HG03060 (cell line): ENCODE measurements around the gene GMEB2.
"Not testable (repeated sequence)": the region's sequence is repeated elsewhere in the genome, so short reads cannot be mapped to it uniquely, and the experiment has no call there.

ENCODE experiments used
- ATAC-seq: cut with Tn5 transposase; IDR thresholded peaks from one replicate; pipeline ENCODE4 v1.9.1; 2021; ENCODE audit warnings: low read depth, moderate number of reproducible peaks; ENCODE audit not compliant: unreplicated experiment

GMEB2 gene

DNA sequence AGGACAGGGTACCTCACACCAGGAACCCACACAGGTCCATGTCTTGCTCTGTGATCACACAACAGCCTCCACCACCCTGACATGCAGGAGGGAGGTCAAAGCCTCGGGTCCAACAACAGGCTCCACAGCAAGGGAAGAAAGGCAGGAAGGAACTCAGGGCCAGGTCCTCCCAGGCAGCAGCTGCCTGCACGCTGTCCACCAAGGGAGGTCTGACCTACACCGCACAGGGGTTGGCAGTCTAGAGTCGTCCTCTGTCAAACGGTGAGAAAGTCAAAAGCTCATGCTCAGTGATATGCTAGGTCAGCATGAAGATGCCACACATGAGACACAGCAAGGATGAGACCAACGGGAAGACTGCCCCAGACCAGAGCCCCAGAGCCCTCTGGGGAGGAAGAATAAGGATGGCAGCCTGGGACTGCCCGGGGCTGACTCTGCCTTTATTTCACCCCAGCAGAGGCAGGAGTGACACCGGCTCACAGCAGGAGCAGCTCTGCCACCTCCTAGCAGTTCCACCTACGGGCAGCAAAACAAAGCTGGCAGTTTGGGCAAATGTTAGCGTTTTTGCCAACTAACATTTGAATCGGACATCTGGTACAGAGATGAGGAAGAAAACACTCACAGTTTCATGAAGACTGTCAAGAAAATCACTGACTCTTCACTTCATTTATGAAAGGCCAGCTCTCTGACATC is 8.5 kb downstream of the GMEB2 start:
- no peak for ATAC-seq

- no peak for ATAC-seq
Observed at GRCh38 chr20:63617876-63618265, 9.0 kb downstream of the GMEB2 start.

DNA sequence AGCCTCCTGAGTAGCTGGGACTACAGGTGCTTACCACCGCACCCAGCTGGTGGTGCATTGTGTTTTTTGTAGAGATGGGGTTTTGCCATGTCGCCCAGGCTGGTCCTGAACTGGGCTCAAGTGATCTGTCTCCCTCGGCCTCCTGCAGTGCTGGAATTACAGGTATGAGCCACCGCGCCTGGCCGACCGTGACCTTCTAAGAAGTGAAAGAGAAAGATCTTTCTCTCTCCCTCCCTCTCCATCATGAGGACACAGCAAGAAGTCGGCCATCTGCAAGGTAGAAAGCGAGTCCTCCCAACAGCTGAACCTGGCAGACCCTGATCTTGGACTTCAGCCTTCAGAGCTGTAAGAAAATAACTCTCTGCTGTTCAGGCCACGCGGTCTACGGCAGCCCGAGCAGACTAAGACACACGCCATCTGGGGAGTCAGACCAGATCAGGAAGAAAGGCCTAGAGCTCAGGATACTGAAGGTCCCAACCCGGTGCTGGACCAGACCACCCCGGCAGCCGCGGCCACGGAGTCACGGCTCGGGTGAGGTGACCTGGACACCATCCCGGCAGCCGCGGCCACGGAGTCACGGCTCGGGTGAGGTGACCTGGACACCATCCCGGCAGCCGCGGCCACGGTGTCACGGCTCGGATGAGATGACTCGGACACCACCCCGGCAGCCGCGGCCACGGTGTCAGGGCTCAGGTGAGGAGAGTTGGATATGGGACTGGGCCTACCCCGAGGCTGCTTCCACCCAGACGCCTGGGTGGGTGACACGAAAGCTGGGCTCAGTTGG is 9.6 kb downstream of the GMEB2 start:
- no peak for ATAC-seq

- not testable (repeated sequence) for ATAC-seq
Observed at GRCh38 chr20:63613863-63614594, 12.9 kb downstream of the GMEB2 start.

DNA sequence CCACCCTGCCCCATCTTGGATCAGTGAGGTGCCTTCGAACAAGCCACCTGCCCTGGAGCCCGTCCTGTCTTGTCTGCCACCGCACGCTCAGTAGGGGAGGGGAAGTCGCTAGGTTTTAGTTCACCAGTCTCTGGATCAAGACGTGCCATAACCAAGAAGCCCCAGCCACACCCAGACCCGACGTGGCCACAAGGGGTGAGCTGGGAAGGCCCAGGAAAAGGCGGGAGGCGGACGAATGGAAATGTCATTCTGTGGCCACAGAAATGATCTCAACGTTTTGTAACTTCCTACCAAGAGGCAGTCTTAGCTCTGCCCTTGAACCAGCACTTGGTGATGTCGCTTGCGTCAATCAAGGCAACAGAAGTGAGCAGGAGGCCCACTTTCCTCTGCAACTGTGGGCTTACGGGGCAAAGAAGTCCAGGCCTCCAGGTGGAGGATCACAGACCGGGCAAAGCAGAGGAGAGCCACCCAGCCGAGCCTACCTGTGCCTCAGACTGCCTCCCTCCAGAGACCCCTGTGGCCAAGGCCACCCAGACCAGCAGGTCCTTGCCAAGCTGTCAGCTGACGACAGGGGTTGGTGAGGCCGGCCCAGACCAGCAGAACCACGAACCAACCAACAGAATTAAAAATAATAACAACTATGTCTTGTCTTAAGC is 14.5 kb downstream of the GMEB2 start:
- no peak for ATAC-seq

GRCh38 chr20:63611646-63612045 is 15.3 kb downstream of the GMEB2 start:
- ATAC-seq = no peak

GRCh38 chr20:63610581-63611435 is 16.1 kb downstream of the GMEB2 start:
- no peak for ATAC-seq

GRCh38 chr20:63606686-63607085 is 20.2 kb downstream of the GMEB2 start:
- no peak for ATAC-seq

DNA sequence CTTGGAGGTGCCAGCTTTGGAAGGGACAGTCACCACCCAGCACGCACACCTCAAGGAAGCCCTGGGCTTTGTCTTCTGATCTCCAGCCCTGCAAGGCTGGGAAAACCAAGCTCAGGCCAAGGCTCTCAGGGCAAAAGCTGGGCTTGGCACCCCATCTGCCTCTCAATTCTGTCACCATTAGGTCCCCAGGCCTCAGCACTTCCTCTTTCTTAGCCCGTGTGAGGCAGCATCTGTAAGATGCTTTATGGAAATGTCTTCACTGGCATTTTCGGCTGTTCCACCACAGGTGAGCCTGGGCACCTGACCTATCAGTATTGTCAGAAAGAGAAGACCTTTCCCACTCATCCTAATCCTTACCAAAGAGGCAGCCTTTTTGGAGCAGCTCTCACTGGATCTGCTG is 24.6 kb downstream of the GMEB2 start:
- ATAC-seq = no peak

GRCh38 chr20:63601679-63602078 is 25.2 kb downstream of the GMEB2 start:
- not testable (repeated sequence) for ATAC-seq

- no peak for ATAC-seq
Observed at GRCh38 chr20:63599396-63600050, 27.4 kb downstream of the GMEB2 start.

- ATAC-seq = no peak
Observed at GRCh38 chr20:63598479-63599395, 28.2 kb downstream of the GMEB2 start.

- ATAC-seq = no peak
Observed at GRCh38 chr20:63597651-63598478, 29.0 kb downstream of the GMEB2 start.

DNA sequence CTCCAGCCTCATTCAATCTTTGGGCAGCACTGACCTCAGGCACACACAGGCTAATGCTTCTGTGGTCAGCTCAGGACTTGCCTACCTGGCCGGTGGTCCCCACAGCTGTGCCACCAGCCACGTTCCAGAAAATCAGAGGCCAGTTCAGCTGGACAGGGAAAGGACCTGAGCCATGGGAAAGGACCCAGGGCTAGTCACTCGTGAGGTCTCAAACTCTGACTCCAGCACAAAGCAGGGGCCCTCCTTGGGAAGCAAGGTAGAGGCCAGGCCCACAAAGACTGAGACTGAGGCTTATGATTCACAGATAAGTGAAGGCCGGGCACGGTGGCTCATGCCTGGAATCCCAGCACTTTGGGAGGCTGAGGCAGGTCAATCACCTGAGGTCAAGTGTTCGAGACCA is 30.5 kb downstream of the GMEB2 start:
- no peak for ATAC-seq

DNA sequence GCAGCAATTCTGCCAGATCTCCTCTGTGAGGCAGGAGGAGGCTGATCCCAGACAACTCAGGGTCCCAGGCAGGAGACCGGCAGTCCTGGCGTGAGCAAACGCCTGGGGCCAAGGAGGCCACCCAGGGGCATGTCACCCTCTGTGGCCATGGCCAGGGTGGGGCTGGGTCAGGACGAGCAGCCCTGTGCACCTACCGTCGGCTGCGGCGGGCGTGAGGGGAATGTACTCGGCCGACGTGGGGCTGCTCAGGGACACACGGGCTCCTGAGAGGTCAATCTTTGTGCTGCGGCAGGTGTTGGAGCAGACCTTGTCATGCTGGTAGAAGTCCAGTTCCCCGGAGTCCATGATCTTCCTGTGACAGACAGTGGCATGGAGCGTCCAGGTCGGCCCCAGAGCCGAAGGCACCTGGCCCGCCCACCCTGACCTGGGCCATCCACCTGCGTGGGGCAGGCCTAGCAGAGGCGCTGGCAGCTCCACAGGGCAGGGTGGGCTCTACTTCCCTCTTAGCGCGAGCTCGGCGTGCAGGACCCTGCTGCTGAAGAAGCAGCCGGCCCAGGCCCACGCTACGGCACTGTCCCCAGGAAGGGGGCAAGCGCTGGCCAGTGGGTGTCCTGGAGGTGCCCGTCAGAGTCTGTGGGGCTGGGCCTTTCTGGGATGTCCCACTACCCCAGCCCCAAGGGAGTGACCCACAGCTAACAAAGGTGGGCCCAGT is 31.3 kb downstream of the GMEB2 start:
- ATAC-seq = no peak

DNA sequence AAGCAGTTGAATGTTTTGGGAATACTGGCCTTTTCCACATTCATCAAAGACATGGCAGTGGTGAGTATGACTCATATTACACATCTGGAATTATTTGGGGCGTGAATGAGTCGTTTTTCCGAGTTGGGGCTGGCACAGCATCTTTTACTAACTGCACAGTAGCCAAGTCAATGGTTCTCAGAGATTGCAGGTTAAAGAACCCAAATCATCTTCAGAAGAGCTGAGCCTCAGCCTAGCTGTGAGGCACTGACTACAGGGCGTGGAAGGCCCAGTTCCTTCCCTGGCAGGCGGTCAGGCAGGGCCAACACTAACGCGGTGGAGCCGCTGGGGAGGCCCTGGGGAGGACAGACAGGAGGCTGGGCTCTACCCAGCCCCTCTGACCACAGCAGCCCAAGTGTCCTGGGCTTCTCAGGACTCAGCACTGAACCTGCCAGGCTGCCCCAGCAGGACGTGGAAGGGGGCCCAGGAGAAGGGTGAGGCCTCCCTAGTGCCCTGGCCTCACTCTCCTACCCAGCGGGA is 32.8 kb downstream of the GMEB2 start:
- no peak for ATAC-seq

- ATAC-seq = no peak
Observed at GRCh38 chr20:63592661-63593060, 34.2 kb downstream of the GMEB2 start.
